H9 (cell line): Measurements from ENCODE around the gene MT1A. TPM values are rescaled to one million over a fixed set of nuclear protein-coding genes. Genes with fewer than 3 reads are reported as not detected.

Source experiments
- DNase-seq: peaks from one replicate; pipeline ENCODE4 v3.0.0-alpha.2; 2017
- H2AFZ ChIP-seq: one replicate; pipeline ENCODE4 v1.6.1; 2013; ENCODE audit warnings: mild to moderate bottlenecking, low read length, control low read depth, moderate library complexity
- H2AK5ac ChIP-seq: 2 replicates; pipeline ENCODE4 v1.6.1; 2013; ENCODE audit warnings: low read length, control low read depth, mixed read lengths; ENCODE audit not compliant: insufficient read length
- H2BK120ac ChIP-seq: one replicate; pipeline ENCODE4 v1.6.1; 2013; ENCODE audit warnings: low read depth, mild to moderate bottlenecking, low read length, control low read depth, inconsistent platforms; ENCODE audit not compliant: poor library complexity, severe bottlenecking
- H2BK12ac ChIP-seq: 2 replicates; pipeline ENCODE4 v1.6.1; 2013; ENCODE audit warnings: low read length, control low read depth, mixed read lengths, low read depth; ENCODE audit not compliant: insufficient read length
- H2BK15ac ChIP-seq: 2 replicates; pipeline ENCODE4 v1.6.1; 2013; ENCODE audit warnings: low read depth, low read length, control low read depth
- H2BK20ac ChIP-seq: one replicate; pipeline ENCODE4 v1.6.1; 2013; ENCODE audit warnings: low read depth, mild to moderate bottlenecking, low read length, control low read depth, inconsistent platforms; ENCODE audit not compliant: poor library complexity, severe bottlenecking
- H2BK5ac ChIP-seq: 2 replicates; pipeline ENCODE4 v1.6.1; 2013; ENCODE audit warnings: low read length, control low read depth, mixed read lengths; ENCODE audit not compliant: insufficient read length
- H3K14ac ChIP-seq: 2 replicates; pipeline ENCODE4 v1.6.1; 2013; ENCODE audit warnings: low read length, control low read depth; ENCODE audit not compliant: insufficient read depth
- H3K18ac ChIP-seq: 2 replicates; pipeline ENCODE4 v1.6.1; 2013; ENCODE audit warnings: low read depth, mild to moderate bottlenecking, mixed read lengths, low read length, control low read depth; ENCODE audit not compliant: insufficient read length
- H3K23ac ChIP-seq: 2 replicates; pipeline ENCODE4 v1.6.1; 2013; ENCODE audit warnings: low read length, control low read depth, mixed read lengths, low read depth; ENCODE audit not compliant: insufficient read length
- H3K23me2 ChIP-seq: 2 replicates; pipeline ENCODE4 v1.6.1; 2013; ENCODE audit warnings: low read depth, mild to moderate bottlenecking, mixed read lengths, low read length, control low read depth; ENCODE audit not compliant: insufficient read length, poor library complexity, severe bottlenecking
- H3K27ac ChIP-seq: 2 replicates; pipeline ENCODE4 v1.5.1; 2013; ENCODE audit warnings: low read length, control low read depth, mixed read lengths, low read depth; ENCODE audit not compliant: insufficient read length
- H3K27me3 ChIP-seq: 2 replicates; pipeline ENCODE4 v1.6.1; 2013; ENCODE audit warnings: low read length, control low read depth, inconsistent platforms; ENCODE audit not compliant: insufficient read depth
- H3K4ac ChIP-seq: 2 replicates; pipeline ENCODE4 v1.6.1; 2013; ENCODE audit warnings: low read depth, mild to moderate bottlenecking, control low read depth, inconsistent platforms, low read length, moderate library complexity
- H3K4me1 ChIP-seq: 2 replicates; pipeline ENCODE4 v1.6.1; 2013; ENCODE audit warnings: low read length, control low read depth, inconsistent platforms; ENCODE audit not compliant: insufficient read depth
- H3K4me2 ChIP-seq: 2 replicates; pipeline ENCODE4 v1.6.1; 2013; ENCODE audit warnings: low read length, control low read depth, mixed read lengths; ENCODE audit not compliant: insufficient read length, insufficient read depth
- H3K56ac ChIP-seq: 2 replicates; pipeline ENCODE4 v1.6.1; 2013; ENCODE audit warnings: low read depth, mild to moderate bottlenecking, mixed read lengths, low read length, control low read depth; ENCODE audit not compliant: insufficient read length
- H3K79me1 ChIP-seq: 2 replicates; pipeline ENCODE4 v1.6.1; 2013; ENCODE audit warnings: low read depth, mild to moderate bottlenecking, moderate library complexity, low read length, control low read depth, inconsistent platforms; ENCODE audit not compliant: insufficient read depth, poor library complexity, severe bottlenecking
- H3K79me2 ChIP-seq: 2 replicates; pipeline ENCODE4 v1.6.1; 2013; ENCODE audit warnings: low read length, control low read depth, inconsistent platforms; ENCODE audit not compliant: insufficient read depth
- H3K9ac ChIP-seq: 2 replicates; pipeline ENCODE4 v1.6.1; 2013; ENCODE audit warnings: low read length, control low read depth, mixed read lengths; ENCODE audit not compliant: insufficient read length; ENCODE audit errors: extremely low read depth
- H3K9me3 ChIP-seq: one replicate; pipeline ENCODE4 v1.6.1; 2013; ENCODE audit warnings: low read depth, low read length, inconsistent platforms; ENCODE audit not compliant: control insufficient read depth
- H3T11ph ChIP-seq: one replicate; pipeline ENCODE4 v1.6.1; 2013; ENCODE audit warnings: mild to moderate bottlenecking, low read length, control low read depth, inconsistent platforms
- H4K20me1 ChIP-seq: one replicate; pipeline ENCODE4 v1.6.1; 2013; ENCODE audit not compliant: control insufficient read depth, insufficient read length, insufficient read depth
- H4K5ac ChIP-seq: 2 replicates; pipeline ENCODE4 v1.6.1; 2013; ENCODE audit warnings: low read depth, mild to moderate bottlenecking, mixed read lengths, low read length, control low read depth; ENCODE audit not compliant: insufficient read length
- H4K8ac ChIP-seq: replicated peaks from 2 replicates; pipeline ENCODE4 v1.6.1; 2013; ENCODE audit warnings: low read length, control low read depth, mixed read lengths, low read depth; ENCODE audit not compliant: insufficient read length
- H4K91ac ChIP-seq: 2 replicates; pipeline ENCODE4 v1.6.1; 2013; ENCODE audit warnings: low read depth, mild to moderate bottlenecking, moderate library complexity, mixed read lengths, low read length, control low read depth; ENCODE audit not compliant: insufficient read length
- H3K27ac Mint-ChIP-seq, 3 experiments: 2 replicates in 2 of 3; 3 replicates in 1 of 3; pipeline ENCODE4 v1.8.0; 2020 to 2021; ENCODE audit warnings: mixed read lengths in 3 of 3, mild to moderate bottlenecking in 1 of 3, moderate library complexity in 1 of 3
- H3K27me3 Mint-ChIP-seq: 2 replicates; pipeline ENCODE4 v1.8.0; 2021; ENCODE audit warnings: low read depth, mild to moderate bottlenecking, moderate library complexity, mixed read lengths
- H3K36me3 Mint-ChIP-seq, 3 experiments: 2 replicates in 2 of 3; 3 replicates in 1 of 3; pipeline ENCODE4 v1.8.0; 2020 to 2021; ENCODE audit warnings: low read depth in 3 of 3, mixed read lengths in 3 of 3; ENCODE audit not compliant: insufficient read depth in 1 of 3
- H3K4me1 Mint-ChIP-seq, 2 experiments: 2 replicates each; pipeline ENCODE4 v1.8.0; 2020; ENCODE audit warnings: mixed read lengths in 2 of 2
- H3K4me3 Mint-ChIP-seq, 2 experiments: 2 replicates in 1 of 2; 3 replicates in 1 of 2; pipeline ENCODE4 v1.8.0; 2020 to 2021; ENCODE audit warnings: mild to moderate bottlenecking in 2 of 2, mixed read lengths in 2 of 2, moderate library complexity in 1 of 2
- H3K9me3 Mint-ChIP-seq, 2 experiments: 2 replicates in 1 of 2; 3 replicates in 1 of 2; pipeline ENCODE4 v1.8.0; 2020; ENCODE audit warnings: mild to moderate bottlenecking in 2 of 2, mixed read lengths in 2 of 2, moderate library complexity in 1 of 2
- CTCF ChIP-seq: fragments of 200-600 bp; sonication (generic); conservative IDR thresholded peaks from 3 replicates; pipeline ENCODE4 v1.8.0; 2021; ENCODE audit warnings: antibody characterized with exemption, mild to moderate bottlenecking
- WGBS: extraction: QIAGEN DNeasy Blood & Tissue Kit; methylation state at CpG from one replicate; pipeline ENCODE4 v1.1.7; 2013; ENCODE audit warnings: missing lambda C conversion rate, low lambda C conversion rate, mixed read lengths; ENCODE audit not compliant: insufficient read length; ENCODE audit errors: extremely low coverage; 5-methylcytosine and 5-hydroxymethylcytosine counted together
- total RNA-seq: library from RNA; stranded (reverse); gene quantifications from 2 replicates; pipeline ENCODE4 v1.2.1, GENCODE V29; 2021

Gene MT1A
- total RNA-seq, 1 experiment from 2014 or later, result not detected

- peak within 1 kb of the TSS; percentile 67 to 82 for H3K4me3 Mint-ChIP-seq
- H3K9me3 Mint-ChIP-seq, result no peaks in the 10 kb centered on the region; a peak in 2 of 5 replicates
- peak; percentile 74 for DNase-seq
- peak; percentile 31; the same call in 2 of the 3 replicates for TF ChIP-seq CTCF
- H3K36me3 Mint-ChIP-seq, result no peaks in the 10 kb centered on the region
- Histone ChIP-seq H2AK5ac (no peak within 1 kb of the TSS), H4K5ac (no peak within 1 kb of the TSS), H3K4ac (no peak within 1 kb of the TSS), H3K27me3 (peaks cover 25% of the 10 kb centered on the region; the same call in 1 of the 2 replicates), H3K79me2 (no peaks in the 10 kb centered on the region), H4K91ac (no peak within 1 kb of the TSS), H2BK20ac (no peak within 1 kb of the TSS), H3K23me2 (peaks cover 8% of the 10 kb centered on the region), H3K79me1 (no peaks in the 10 kb centered on the region), H3K56ac (no peak within 1 kb of the TSS), H2BK120ac (no peak within 1 kb of the TSS), H2BK12ac (no peak within 1 kb of the TSS), H4K20me1 (peaks cover 3% of the 10 kb centered on the region), H3K27ac (no peak within 1 kb of the TSS), H3K18ac (no peak within 1 kb of the TSS), H3T11ph (no peak within 1 kb of the TSS), H4K8ac (no peak within 1 kb of the TSS), H3K9ac (no peak within 1 kb of the TSS), H3K23ac (no peak within 1 kb of the TSS), H2BK5ac (no peak within 1 kb of the TSS), H3K4me1 (no peaks in the 10 kb centered on the region), H3K4me2 (peak within 1 kb of the TSS; percentile 73), H2BK15ac (no peak within 1 kb of the TSS), H3K9me3 (no peaks in the 10 kb centered on the region), H3K14ac (no peak within 1 kb of the TSS), H2AFZ (no peak within 1 kb of the TSS)
- peaks cover 97% of the 10 kb centered on the region for H3K27me3 Mint-ChIP-seq
- no CpG with 5 or more reads among the region's 87 CpGs for WGBS
- peaks cover 6 to 13% of the 10 kb centered on the region in 2 experiments for H3K4me1 Mint-ChIP-seq
- H3K27ac Mint-ChIP-seq, result no peak within 1 kb of the TSS
These were observed 49.1 kb upstream of the MT1A start, which contains the start of gene MT3 for GRCh38 chr16:56589141-56590039. Gene MT3 (plus strand): TSS chr16:56589528. CDS start chr16:56589591, 63 bp downstream.
